GM12872 (cell line): ENCODE results near the gene DMRT2.

Source experiments
- CTCF ChIP-seq: IDR thresholded peaks from 3 replicates; pipeline ENCODE4 v1.5.1; 2011; ENCODE audit warnings: low read depth, mild to moderate bottlenecking, low read length, moderate library complexity; ENCODE audit not compliant: insufficient read depth

The DMRT2 gene

GRCh38 chr9:1053282-1053621, 3.1 kb downstream of the DMRT2 start:
- no peak for TF ChIP-seq CTCF

GRCh38 chr9:1053986-1054425, 3.8 kb downstream of the DMRT2 start:
- no peak for TF ChIP-seq CTCF

GRCh38 chr9:1055166-1055565, 5.0 kb downstream of the DMRT2 start:
- TF ChIP-seq CTCF = no peak

- no peak for TF ChIP-seq CTCF
Observed at GRCh38 chr9:1057910-1058309, 7.8 kb downstream of the DMRT2 start.

- TF ChIP-seq CTCF = no peak
Observed at GRCh38 chr9:1058826-1059487, 8.8 kb downstream of the DMRT2 start.

- no peak for TF ChIP-seq CTCF
Observed at GRCh38 chr9:1065130-1065529, 15.0 kb downstream of the DMRT2 start.

GRCh38 chr9:1070692-1071091, 20.5 kb downstream of the DMRT2 start:
- TF ChIP-seq CTCF = no peak
